HG03108 (cell line): ENCODE data around the gene WDR44.
"Not testable (repeated sequence)": the region's sequence is repeated elsewhere in the genome, so short reads cannot be mapped to it uniquely, and the experiment has no call there.

ENCODE experiments used
- ATAC-seq: cut with Tn5 transposase; IDR thresholded peaks from one replicate; pipeline ENCODE4 v1.9.1; 2021; ENCODE audit warnings: moderate library complexity; ENCODE audit not compliant: unreplicated experiment

Gene WDR44

GRCh38 chrX:118480172-118480571 lies 134.3 kb downstream of the WDR44 start:
- no peak for ATAC-seq

GRCh38 chrX:118482384-118482783 lies 136.5 kb downstream of the WDR44 start:
- not testable (repeated sequence) for ATAC-seq

- no peak for ATAC-seq
Measured at GRCh38 chrX:118484216-118484903, 138.5 kb downstream of the WDR44 start.

GRCh38 chrX:118486693-118487092 lies 140.8 kb downstream of the WDR44 start:
- ATAC-seq = not testable (repeated sequence)

GRCh38 chrX:118493016-118493415 lies 147.1 kb downstream of the WDR44 start:
- ATAC-seq = no peak

- ATAC-seq = no peak
Measured at GRCh38 chrX:118493653-118494297, 147.9 kb downstream of the WDR44 start.

GRCh38 chrX:118495061-118495921 lies 149.4 kb downstream of the WDR44 start, which contains the start of gene DOCK11:
DOCK11 (plus strand) TSS chrX:118495815; CDS start chrX:118495972, 157 bp downstream.
- peak; percentile 57 for ATAC-seq

GRCh38 chrX:118495958-118496762 lies 150.3 kb downstream of the WDR44 start:
- peak; percentile 54 for ATAC-seq

GRCh38 chrX:118496763-118497079 lies 150.8 kb downstream of the WDR44 start:
- ATAC-seq = peak; percentile 6

- no peak for ATAC-seq
Measured at GRCh38 chrX:118497180-118497818, 151.4 kb downstream of the WDR44 start.

- no peak for ATAC-seq
Measured at GRCh38 chrX:118498351-118498750, 152.4 kb downstream of the WDR44 start.

- ATAC-seq = no peak
Measured at GRCh38 chrX:118498755-118499154, 152.8 kb downstream of the WDR44 start.

- ATAC-seq = no peak
Measured at GRCh38 chrX:118499295-118499694, 153.4 kb downstream of the WDR44 start.
